ENCODE measurements around the gene GPR25.
"Not testable (repeated sequence)": the region's sequence is repeated elsewhere in the genome, so short reads cannot be mapped to it uniquely, and the experiment has no call there.

GPR25 gene

DNA sequence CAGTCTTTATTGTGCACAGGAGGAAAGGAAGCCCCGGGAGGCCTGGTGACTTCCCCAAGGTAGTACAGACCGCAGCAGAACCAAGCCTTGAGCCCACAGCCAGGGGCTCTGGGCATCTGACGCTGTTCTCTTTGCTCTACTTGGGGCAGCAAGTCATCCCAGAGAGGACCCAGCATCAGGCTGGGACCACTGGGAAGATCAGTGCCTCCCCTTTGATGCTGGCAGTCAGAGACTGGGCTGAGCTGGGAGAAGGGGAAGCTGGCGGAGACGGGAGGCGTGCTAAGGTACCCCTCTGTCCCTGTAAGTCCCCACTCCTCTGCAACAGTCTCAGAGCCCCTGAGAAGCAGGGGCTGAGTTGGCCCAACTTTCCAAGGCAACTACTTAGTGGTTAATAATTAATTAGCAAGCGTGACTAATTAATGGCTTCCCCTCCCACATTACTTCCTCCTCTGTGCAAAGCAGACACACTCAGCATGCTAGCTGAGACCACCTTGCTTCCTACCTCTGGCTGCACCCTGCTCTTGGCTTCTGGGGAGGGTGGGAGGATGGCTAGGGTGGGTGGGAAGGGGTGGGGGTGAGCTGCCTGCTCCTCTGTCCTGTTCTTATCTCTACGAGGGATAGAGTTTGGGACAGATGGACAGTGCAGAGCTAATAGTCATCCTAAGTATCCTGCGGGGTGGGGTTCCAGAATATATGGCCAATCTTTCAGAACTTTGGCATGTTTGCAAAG, 23.2 kb downstream of the GPR25 start:
- no peak for DNase-seq

GRCh38 chr1:200896531-200897196, 23.9 kb downstream of the GPR25 start:
- DNase-seq: no peak

- no peak for DNase-seq
Measured at GRCh38 chr1:200897259-200897658, 24.5 kb downstream of the GPR25 start.

DNA sequence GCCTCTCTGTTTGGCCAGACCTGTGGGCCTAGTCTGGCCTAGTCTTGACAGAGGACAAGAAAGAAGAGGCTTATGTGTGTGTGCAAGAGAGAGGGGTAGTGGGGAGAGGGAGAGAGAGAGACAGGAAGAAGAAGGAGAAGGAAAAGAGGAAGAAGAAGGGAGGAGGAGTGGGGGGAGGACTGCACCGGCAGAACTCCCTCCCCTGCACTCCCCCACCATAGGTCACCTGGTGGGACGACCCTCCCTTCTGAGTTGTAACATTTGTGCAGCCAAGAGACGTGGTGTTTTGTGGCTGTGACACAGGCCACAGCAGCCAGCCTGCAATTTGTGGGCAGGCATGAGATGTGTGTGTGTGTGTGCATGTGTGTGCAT, 26.2 kb downstream of the GPR25 start:
- DNase-seq: no peak

DNA sequence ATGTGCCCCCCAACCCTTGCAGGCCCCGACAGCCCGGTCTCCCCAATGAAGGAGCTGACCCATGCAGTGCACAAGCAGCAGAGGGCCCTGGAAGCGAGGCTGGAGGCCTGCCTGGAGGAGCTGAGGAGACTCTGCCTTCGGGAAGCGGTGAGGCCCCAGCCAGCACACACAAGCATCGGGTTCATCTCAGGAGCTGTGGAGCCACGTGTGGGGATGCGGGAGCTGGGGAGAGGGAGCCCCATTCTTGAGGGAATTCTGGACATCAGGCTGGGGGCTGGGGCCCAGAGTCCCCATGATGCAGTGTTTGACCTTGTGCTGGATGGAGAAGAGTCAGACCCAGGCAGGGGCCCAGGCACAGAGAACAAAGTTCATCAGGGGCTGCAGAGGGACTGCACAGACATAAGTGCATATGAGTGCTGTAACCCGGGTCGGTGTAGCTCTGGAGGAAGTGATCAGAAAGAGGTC, 26.7 kb downstream of the GPR25 start:
- DNase-seq: no peak

DNA sequence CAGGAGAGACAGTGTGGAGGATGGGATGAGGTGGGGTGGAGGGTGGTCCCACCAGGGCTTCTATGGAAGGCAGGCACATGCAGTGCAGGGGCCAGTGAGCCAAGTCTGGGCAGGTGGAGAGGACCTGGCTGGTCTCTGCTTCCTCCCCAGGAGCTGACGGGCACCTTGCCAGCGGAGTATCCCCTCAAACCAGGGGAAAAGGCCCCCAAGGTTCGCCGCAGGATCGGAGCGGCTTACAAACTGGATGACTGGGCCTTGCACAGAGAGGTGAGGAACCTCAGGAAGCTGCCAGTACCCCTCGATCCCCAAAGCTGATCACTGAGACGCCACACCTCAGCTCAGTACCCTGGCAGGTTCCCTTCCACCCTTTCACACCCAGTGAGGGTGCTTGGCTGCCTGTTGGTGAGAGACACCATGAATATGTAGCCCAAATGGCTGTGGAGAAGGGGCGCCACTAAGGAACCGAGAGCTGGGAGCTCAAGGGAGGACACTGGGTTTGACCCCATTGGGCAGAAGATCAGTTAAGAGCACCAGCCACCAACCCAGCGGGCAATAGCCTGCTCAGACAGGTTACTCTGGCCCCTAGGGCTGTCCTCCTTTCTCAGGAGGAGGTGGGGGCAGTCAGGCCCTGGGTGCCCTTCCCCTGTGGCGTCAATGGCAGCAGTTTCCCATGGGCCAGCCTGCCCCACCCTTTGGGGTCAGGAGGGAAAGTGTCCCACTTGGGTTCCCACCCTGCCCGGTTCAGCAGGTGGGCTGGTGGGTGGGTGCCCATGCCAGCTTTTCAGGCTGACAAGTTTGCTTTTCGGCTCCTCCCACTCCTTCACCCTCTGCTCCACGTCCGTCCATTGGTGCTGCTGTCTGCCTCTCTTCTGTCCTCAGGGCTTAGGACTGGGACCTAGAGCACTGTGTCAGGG, 27.4 kb downstream of the GPR25 start:
- DNase-seq: no peak

GRCh38 chr1:200900877-200901276, 28.1 kb downstream of the GPR25 start:
- DNase-seq: no peak

- DNase-seq: no peak
Measured at GRCh38 chr1:200901350-200901749, 28.6 kb downstream of the GPR25 start.

- no peak for DNase-seq
Measured at GRCh38 chr1:200901796-200902444, 29.1 kb downstream of the GPR25 start.

- DNase-seq: no peak
Measured at GRCh38 chr1:200903793-200904192, 31.0 kb downstream of the GPR25 start.

DNA sequence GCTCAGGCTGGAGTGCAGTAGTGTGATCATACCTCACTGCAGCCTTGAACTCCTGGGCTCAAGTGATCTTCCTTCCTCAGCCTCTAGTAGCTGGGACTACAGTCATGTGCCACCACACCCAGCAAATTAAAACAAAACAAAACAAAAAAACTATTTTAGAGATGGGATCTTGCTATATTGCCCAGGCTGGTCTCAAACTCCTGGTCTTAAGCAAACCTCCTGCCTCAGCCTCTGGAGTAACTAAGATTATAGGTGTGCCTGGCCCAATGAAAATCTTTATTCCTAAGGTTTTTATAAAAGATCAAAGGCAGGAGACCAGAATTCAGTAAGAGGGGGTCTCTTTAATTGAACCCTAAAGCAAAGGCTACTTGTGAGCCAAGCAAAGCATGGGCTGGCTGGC, 32.0 kb downstream of the GPR25 start:
- no peak for DNase-seq

DNA sequence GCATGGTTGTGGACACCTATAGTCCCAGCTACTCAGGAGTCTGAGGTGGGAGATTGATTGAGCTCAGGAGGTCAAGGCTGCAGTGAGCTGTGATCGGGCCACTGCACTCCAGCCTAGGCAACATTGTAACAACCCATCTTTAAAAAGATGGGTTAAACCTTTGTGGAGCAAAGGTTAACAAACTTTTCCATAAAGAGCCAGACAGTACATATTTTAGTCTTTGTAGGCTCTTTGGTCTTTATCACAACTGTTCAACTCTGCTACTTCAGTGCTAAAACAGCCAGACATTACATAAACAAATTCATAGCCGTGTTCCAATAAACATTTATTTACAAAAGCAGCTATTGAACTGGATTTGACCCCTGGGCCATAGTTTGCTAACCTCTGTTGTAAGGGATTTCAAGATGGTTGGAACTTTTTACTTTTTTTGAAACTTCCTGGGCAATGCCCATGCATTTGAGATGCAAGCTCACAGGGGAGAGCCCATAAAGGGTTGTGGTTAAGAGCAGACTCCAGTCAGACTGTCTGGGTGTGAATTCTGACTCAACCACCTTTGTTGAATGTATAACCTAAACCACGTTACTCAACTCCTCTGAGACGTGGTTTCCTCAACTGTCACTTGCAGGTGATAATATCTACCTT, 32.8 kb downstream of the GPR25 start:
- no peak for DNase-seq

GRCh38 chr1:200906491-200906890, 33.7 kb downstream of the GPR25 start:
- no peak for DNase-seq

DNA sequence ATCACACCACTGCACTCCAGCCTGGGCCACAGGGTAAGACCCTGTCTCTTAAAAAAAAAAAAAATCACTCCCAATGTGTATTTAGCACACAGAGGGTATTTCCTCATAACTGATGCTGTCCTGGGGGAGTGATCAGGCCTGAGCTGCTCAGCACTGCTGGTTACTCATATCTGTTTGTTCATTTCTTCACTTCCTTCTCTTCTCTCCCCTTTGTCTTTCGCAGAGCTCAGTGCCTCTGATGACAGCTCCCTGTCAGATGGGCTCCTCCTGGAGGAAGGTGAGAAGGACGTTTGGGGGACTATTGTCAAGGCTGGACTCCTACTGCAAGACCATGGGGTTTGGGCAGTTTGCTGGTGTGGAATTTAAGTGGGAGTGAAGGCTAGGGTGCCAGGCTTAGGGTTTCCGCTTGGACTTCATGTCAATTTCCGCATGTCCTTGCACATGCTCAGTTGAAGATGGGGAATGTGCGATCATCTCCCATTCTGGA, 34.9 kb downstream of the GPR25 start:
- no peak for DNase-seq

DNA sequence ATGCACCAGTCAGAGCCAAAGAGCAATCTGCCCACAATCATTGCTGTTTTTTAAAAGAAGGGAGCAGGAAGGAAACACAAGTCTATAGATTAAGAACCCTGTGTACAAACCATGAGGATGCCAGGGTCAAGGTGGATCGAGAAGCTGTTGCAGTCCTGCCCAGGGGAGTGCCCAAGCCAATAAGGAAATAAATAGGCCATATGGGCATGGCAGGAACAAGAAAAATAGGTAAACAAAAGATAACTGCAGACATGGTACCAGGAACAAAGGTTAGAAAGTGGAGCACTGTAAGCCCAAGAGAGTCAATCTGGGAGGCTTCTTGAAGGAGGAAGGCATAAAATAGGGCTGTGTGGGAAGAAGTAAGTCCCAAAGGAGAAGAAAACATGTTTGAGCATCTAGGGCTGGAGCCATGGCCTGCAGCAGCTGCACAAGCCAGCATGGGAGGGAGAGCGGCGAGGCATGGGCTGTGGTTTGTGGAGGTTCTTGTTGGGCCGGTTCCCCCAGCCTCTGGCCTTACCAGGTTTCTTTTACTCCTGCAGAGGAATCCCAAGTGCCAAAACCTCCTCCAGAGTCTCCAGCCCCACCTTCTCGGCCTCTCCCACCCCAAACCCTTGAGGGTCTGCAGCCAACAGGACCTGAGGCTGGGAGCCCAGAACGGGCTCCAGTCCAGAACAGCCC, 35.5 kb downstream of the GPR25 start:
- no peak for DNase-seq

GRCh38 chr1:200909071-200909470, 36.3 kb downstream of the GPR25 start:
- DNase-seq: no peak

DNA sequence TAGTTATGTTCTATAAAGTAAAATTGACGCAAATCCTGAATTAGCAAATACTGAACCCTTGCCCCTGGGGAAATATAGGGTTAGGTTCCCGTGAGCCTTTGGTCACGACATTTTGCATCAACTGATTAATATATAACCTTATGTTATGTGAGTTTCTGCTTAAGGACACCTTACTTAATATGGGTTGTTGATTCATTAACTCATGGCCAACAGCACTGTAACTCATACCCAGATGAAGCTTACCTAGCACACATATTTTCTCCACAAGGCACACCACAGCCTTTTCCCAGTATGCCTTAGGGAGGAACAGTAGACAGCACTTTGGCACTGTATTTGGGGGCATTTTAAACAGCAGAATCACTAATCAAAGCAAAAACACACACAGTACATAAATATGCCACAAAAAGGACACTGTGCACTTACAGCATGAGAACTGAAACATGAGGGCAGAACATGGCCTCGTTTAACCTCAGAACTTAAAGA, 37.0 kb downstream of the GPR25 start:
- DNase-seq: no peak

- no peak for DNase-seq
Measured at GRCh38 chr1:200911361-200911760, 38.6 kb downstream of the GPR25 start.

DNA sequence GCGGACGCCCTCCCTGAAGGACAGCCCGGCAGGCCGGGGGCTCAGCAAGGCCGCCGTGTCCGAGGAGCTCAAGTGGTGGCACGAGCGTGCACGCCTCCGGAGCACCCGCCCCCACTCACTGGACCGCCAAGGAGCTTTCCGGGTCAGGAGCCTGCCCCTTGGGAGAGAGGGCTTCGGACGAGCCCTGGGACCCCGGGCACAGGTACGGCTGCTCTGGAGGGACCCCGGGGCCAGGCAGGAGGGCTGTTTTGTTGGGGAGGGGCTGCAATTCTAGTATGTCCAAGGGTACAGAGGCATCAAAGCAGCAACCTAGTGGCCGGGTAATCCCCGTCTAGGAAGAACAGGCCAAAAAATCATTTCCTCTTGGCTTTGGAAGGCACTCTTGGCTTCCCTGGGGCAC, 39.2 kb downstream of the GPR25 start:
- DNase-seq: not testable (repeated sequence)

- no peak for DNase-seq
Measured at GRCh38 chr1:200912737-200913407, 40.1 kb downstream of the GPR25 start.

GRCh38 chr1:200916152-200916551, 43.4 kb downstream of the GPR25 start:
- no peak for DNase-seq
